GDM1 (cell line): ENCODE data around the gene GATAD1.
"Not testable (repeated sequence)": the region's sequence is repeated elsewhere in the genome, so short reads cannot be mapped to it uniquely, and the experiment has no call there.

Experiments used
- DNase-seq: peaks from one replicate; lab custom pipeline; 2025; lab: John Stamatoyannopoulos, UW

The GATAD1 gene

DNA sequence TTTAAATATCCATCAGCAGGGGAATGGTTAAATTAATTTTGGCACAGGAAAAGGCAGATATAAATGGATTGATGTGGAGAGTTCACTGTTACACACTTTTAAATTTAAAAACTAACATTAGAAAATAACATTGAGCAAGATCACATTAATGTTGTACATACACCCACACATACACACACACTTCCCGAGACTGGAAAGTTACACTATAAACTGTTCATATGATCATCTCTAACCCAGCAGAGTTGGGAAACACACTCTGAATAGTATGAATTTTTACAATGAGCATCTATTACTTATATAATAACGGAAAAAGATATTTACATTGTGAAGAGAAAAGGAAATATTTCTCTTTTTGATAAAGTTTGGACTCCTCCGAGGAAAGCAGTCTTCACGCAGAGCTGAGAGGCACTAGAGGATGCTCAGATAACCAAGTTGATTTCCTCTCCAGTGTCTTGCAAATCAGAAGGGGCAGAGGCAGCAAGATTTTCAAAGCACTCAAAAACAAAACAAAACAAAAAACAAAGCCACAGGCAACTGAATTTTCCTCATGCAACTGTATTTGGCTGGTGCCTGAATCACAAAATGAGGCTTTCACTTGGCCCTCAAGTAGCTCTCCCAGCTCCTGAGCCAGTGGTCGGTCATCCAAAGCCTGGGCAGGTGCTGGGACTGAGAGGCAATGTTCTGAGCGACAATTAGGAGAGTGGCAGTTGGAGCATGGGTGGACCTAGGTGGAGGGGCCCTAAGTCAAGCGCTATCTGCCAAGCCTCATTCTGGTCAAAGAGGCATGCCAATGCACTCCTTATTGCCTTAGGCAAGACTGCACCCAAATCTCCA, 10.5 kb upstream of the GATAD1 start:
- DNase-seq: no peak

DNA sequence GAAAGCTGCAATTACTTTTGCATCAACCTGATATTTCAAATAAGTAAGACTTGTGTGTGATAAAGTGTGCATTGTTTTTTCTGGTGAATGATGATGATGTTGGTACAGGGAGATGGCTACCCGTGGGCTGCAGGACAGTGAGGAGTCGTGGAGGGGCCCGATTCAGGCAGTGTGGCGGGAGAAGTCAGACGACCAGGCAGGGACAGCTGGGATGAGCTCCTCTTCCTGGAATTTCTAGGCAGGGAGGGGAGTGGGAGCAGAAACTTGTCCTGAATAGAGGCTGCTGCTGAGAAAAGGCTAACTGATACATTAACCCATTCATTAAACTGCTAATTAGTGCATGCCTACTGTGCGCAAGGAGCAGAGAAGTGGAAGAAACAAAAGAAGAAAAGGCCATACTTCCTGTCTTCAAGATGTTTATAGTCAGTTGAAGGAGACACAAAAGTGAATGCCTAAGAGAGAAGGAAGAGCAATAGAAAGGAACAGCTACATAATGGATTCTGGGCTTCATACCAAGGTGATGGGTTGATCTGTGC, 9.3 kb upstream of the GATAD1 start:
- no peak for DNase-seq

DNA sequence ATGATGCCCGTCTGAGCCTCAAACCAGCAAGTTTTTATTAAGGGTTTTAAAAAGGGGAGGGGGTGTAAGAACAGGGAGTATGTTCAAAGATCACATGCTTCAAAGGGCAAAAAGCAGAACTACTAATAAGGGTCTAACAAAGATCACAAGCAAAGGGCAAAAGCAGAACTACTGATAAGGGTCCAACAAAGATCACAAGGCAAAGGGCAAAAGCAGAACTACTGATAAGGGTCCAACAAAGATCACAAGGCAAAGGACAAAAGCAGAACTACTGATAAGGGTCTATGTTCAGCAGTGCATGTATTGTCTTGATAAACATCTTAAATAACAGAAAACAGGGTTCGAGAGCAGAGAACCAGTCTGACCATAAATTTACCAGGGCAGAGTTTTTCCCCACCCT, 4.6 kb upstream of the GATAD1 start:
- not testable (repeated sequence) for DNase-seq

DNA sequence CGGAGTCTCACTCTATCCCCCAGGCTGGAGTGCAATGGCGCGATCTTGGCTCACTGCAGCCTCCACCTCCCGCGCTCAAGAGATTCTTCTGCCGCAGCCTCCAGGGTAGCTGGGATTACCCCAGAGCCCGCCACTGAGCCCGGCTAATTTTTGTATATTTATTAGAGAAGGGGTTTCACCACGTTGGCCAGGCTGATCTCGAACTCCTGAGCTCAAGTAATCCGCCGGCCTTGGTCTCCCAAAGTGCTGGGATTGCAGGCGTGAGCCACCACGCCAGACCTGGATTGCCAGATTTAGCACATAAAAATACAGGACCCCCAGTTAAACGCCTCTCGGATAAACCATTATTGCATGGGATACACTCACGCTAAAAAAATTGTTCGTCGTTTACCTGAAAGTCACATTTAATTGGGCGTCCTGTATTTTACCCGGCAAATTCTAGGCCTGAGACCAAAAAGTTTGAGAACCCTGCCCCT, 375 bp upstream of the GATAD1 start:
- DNase-seq: no peak

DNA sequence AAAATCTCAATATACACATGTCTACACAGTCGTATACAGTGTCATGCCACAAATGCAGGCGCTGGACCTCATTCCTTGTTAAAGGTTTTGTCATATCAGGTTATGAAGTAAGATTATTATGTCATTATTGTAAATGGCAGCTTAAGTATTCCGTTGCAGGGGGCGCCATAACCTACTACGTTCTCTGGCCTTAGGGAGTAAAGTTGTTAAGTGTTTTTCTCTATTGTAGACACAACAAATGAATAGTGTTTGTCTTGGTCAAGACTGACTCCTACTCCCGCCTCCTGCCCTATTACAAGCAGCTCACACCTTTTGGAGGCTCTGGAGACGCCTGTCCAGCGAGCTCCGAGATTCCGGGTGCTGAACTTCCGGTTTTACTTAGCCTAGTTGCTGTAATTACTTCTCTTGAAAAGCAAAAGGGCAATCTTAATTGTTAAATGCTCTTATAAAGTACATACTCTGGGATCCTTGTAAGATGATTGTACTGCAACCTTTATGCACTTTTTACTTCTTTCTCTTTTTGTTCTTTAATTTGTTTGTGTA, 994 bp downstream of the GATAD1 start:
- peak; percentile 16 for DNase-seq

DNA sequence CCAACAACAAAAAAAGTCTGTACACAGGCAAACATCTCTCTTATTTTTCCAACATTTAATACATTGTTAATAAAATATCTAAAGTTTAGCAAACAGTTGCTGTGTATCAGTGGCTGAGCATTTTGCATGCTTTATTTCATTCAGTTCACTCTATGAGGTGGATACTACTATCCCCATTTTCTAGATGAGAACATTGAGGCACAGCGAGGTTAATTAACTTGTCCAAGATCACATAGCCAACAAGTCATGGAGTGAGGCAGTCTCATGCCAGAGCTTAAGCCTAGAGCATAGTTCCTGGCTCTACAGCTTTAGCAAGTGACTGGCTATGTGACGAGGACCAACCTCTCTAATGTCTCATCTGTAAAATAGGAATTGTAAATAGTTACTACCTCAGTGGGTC, 4.4 kb downstream of the GATAD1 start:
- DNase-seq: no peak

DNA sequence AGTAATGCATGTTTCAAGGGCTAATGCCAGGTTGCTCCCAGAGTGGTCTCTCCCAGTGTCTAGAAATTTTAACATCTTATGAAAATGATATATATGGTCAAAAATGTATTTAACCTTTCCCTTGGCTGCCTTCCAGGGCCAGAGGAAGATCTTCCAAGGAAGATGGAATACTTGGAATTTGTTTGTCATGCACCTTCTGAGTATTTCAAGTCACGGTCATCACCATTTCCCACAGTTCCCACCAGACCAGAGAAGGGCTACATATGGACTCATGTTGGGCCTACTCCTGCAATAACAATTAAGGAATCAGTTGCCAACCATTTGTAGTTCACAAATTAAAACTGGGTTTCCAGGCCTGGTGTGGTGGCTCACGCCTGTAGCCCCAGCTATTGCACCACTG, 9.0 kb downstream of the GATAD1 start:
- DNase-seq: no peak

DNA sequence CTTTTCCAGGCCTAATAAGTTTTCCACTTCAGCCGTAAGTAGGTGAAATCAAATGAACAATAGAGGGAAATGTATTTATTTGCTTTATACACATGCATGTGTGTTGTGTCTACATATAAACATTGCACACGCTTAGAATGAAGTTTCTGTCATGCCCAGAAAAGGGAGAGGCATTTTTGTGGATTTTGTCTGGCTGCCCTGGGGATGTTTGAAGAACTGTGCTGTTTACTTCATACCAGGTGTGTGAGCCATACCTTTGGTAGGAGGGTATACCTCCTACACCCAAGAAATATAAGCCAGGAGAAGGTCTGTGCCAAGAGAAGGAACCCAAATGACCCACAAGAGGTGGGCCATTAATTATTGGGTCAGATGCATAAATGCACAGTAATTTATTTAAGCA, 12.8 kb downstream of the GATAD1 start:
- no peak for DNase-seq

DNA sequence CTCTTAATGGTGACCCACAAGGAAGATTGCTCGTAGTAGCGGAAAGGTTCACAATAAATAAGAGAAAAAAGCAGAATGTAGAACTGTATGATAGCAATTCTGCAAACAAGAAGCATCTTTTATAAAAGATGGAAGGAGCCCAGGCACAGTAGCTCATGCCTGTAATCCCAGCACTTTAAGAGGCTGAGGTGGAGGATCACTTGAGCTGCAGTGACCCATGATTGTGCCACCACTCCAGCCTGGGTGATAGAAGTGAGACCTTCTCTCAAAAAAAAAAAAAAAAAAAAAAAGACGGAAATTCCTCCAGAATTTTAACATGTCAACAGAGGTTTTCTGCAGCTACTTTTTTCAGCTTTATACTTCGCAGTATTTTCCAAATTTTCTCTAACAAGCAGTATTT, 13.2 kb downstream of the GATAD1 start:
- no peak for DNase-seq

DNA sequence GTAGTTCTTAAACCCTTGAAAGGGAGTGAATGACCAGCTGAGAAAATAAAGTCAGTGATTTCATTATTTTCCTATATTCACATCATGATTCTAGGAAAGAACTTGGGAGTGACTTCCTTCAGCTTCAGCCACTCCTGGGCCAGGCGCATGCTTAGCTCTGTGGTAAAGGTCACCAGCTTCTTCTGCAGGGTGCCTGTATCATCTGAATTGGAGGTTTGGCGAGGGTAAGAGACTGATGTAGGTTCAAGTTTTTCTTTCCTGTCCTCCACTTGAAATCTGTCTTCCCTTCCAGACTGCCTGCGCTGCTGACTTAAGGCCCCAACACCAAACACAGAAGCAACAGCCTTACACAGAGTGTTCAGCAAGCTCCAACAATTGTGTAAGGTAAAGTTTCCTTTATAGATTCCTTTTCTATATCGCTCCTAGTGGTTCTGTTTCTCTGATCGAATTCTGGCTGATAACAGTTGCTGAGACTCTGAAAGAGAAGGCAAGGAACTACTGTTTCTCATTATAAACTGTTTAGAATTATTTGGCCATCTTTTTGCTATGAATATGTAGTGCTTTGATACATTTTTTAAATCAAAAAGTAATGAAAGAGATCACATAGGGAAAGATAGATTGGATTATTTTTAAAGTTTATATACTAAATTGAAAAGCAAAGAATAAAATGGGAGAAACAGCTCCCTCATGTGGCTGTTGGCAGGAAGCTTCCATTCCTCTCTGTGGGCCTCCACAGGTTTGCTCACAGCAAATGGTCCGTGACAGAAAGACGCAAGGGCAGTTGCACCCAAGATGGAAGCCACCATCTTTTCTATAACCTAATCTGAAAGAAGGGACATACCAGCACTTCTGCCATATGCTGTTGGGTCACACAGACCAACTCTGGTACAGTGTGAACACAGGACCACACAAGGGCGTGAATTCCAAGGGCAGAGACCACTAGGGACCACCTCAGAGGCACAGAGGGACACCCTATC, 14.0 kb downstream of the GATAD1 start:
- peak; percentile 2 for DNase-seq

DNA sequence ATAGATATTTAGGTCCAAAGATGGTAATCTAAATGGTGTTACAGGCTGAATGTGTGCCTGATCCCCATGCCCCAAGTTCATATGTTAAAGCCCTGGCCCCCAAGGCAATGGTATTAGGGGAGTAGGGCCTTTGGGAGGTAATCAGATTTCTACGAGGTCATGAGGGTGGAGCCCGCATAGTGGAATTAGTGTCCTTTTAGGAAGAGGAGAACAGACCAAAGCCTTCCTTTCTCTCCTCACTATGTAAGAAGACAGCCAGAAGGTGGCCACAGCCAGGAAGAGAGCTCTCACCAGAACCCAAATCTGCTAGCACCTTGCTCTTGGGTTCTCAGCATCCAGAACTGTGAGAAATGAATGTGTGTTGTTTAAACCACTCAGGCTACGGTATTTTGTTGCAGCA, 15.3 kb downstream of the GATAD1 start:
- DNase-seq: no peak

DNA sequence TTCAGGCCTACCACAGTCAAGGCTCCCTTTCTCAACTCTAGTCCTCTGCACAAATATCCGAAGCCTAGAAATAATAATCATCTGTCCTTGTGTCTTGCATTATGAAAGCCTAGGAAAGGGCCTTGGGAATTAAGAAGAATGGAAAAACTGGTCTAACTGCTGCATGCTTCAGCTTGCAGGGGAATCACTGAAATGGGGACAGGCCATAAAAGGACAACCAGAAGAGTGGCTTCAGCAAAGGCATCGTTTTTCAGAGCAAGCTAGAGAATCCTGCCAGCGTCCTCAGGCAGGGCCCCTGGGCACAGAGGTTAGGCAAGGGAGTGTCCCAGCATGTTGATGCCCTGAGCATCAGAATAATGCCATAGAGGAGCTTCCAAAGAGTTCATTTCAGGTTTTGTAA, 17.2 kb downstream of the GATAD1 start:
- DNase-seq: no peak

DNA sequence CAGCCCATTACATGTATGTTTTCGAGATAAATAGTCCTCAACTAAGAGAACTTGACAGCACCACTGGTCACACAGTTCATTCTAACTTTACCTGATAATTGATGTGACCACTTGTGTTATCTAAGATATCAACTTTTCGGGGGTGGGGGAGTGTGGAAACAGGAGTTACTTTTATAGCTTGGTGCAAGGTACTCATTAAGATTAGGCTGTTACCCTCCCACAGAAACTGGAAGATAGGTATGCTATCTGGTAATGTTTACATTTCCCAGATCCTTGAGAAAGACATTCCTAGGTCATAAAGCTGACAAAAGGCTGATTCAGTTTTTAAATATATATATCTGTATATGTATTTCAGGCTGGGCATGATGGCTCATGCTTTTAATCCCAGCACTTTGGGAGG, 19.4 kb downstream of the GATAD1 start:
- no peak for DNase-seq

DNA sequence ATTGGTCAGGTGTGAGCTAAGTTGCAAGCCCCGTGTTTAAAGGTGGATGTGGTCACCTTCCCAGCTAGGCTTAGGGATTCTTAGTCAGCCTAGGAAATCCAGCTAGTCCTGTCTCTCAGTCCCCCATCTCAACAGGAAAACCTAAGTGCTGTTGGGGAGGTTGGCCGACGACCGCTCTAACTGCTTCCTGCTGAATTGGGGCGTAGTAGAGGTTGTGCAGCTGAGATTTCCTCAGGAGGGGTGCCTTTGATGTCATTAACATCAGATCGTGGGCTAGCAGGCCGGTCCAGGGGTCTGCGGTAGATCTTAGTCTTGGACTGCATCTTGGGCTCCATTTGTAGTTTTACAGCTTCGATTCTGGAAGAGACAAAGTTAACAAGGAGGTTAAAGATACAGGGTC, 21.3 kb downstream of the GATAD1 start:
- not testable (repeated sequence) for DNase-seq

DNA sequence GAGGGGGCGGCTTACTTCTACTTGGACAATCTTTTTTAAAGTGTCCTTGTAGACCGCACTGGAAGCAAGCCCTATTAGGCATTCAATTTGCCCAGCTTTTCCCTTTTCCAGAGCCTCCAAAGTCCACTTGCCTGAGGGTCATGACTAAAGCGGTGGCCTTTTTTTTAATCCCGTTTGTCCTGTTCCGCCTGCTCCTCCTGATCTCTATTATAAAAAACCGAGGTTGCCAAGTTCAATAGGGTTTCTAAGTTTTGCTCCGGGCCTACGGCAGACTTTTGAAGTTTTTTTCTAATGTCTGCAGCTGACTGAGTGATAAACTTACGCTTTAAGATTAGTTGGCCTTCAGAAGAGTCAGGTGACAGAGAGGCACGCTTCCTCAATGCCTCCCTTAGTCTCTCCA, 26.7 kb downstream of the GATAD1 start:
- not testable (repeated sequence) for DNase-seq

DNA sequence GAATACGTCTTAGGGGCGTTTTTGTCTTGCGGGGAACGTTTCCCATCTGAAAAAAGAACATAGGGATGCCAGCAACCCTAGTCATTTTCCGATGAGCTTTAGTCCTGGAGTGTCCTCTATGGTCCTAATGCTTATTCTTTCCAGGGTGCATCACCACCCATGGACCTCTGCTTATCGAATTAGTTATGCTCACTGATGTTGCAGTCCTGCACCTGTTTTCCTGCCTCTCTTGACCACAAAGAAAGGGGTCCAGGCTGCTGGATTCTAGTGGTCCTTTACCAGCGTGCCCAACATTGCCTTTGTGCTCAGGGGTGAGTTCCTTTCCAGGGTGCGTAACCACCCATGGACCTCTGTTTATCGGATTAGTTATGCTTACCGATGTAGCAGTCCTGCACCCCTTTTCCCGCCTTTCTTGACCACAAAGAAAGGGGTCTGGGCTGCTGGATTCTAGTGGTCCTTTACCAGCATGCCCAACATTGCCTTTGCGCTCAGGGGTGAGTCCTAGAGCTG, 28.0 kb downstream of the GATAD1 start:
- DNase-seq: not testable (repeated sequence)

DNA sequence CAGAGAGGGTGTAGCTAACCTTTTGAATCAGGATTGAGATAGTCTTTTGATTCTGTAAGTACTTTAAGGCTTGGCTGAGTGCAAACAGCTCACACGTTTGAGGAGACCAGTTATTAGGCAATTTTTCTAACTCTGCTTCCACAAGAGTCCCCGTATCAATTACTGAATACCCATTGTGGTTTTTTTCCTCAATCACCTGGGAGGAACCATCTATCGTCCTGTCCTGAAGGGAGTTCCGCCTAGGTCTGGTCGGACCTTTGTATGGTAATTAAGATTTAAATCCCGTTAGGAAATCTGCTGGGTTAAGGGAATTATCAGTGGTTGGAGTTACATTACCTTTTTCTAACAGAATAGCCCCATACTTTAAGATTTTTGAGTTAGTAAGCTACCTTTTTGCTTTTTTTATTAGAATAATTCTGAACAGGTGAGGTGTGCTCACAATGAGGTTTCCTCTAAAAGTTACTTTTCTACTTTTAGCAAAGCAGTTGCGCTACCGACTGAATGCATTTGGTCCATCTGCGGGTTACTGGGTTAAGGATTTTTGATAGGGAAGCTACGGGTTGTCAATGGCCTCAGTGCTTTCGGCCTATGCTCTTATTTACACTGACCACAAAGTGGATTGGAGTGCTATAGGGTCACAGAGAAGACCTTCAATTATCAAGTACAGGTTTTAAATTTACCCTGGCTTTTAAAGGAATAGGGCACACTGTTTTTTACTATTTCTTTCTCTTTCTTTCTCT, 28.7 kb downstream of the GATAD1 start:
- not testable (repeated sequence) for DNase-seq

DNA sequence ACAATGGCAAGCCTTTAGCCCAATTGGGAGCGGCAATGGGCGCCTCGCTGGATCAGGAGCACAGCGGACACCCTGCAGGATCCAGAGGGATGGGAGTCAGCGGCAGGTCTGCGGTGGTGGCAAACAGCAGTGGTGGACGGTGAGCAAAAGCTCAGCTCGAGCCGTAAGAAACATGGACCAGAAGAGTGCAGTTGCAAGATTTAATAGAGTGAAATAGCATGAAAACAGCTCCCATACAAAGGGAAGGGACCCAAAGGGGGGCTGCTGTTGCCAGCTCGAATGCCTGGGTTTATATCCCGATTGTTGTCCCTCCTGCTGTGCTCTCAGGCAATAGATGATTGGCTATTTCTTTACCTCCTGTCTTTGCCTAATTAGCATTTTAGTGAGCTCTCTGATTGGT, 30.4 kb downstream of the GATAD1 start, which contains the start of gene ERVW-1:
Gene ERVW-1, minus strand, starts transcription at position 266 of the 400 bp plus-strand sequence. CDS start 7,565 bp downstream, outside the sequence.
- not testable (repeated sequence) for DNase-seq

DNA sequence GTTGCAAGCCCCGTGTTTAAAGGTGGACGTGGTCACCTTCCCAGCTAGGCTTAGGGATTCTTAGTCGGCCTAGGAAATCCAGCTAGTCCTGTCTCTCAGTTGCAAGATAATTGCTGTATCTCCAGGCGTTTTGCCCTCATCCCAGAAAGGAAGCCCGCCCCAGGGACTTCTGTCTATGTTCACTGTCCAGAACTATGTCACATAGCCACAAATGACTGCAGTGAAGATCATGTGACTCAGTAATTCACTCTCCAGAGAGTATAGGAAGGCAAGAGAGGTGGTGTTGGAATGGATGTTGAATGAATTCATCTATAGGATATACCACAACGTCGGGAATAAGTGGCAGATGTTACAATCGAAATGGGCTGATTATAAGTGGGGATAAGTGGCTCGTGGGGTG, 30.8 kb downstream of the GATAD1 start:
- no peak for DNase-seq

DNA sequence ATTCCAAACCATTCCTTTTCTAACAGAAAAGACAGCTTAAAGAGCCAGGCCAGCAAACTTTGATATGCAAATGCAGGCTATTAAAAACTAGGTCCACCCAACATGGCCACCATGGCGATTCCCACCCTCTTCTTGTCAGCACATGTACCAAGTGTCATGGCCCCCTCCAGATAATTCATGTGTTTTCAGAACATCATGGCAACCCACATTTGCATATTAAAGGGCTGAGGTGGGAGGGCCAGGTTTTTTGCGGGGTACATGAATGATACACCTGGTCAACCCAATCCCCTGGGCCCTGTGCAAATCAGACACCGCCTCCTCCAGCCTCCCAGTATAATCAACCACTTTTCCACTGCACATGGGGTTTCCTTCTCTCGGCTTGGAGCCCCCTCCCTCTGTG, 31.4 kb downstream of the GATAD1 start:
- DNase-seq: no peak

DNA sequence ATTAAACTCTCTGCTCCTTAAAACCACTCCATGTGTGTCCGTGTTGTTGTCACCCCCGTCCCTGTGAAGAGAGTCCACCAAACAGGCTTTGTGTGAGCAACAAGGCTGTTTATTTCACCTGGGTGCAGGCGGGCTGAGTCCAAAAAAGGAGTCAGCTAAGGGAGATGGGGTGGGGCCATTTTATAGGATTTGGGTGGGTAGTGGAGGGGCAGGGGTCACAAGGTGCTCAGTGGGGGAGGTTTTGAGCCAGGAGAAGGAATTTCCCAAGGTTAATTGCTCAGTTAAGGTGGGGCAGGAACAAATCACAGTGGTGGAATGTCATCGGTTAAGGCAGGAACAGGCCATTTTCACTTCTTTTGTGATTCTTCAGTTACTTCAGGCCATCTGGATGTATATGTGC, 31.9 kb downstream of the GATAD1 start:
- DNase-seq: not testable (repeated sequence)
